Measurements from ENCODE around the gene SH2D1B. TPM values are rescaled to one million over a fixed set of nuclear protein-coding genes. Genes with fewer than 3 reads are reported as not detected.

Gene SH2D1B
- total RNA-seq, 1 experiment from 2014 or later: 0.04 TPM

Other genes with a start within 250 kb of the SH2D1B start
- gene SPATA46, start 35.3 kb downstream of the SH2D1B start, total RNA-seq (2014; rRNA removed): not detected in 2 replicates
- 2.6 and 4.3 TPM in 2 replicates for gene C1orf226, start 30.4 kb downstream of the SH2D1B start, total RNA-seq (2014; rRNA removed)
- gene UHMK1, start 85.7 kb upstream of the SH2D1B start, total RNA-seq (2014; rRNA removed): 69.4 and 70.4 TPM in 2 replicates
- gene UAP1, start 149.6 kb upstream of the SH2D1B start, total RNA-seq (2014; rRNA removed): 116 and 118 TPM in 2 replicates
- gene DDR2, start 220.3 kb upstream of the SH2D1B start, total RNA-seq (2014; rRNA removed): 0.77 and 1.4 TPM in 2 replicates